Bronchial epithelial cell (primary cell): ENCODE data around the gene HGF. TPM values are rescaled to one million over a fixed set of nuclear protein-coding genes. Genes with fewer than 3 reads are reported as not detected.

Experiments
- DNase-seq: peaks from one replicate; pipeline ENCODE4 v3.0.0-alpha.2; 2010; ENCODE audit warnings: low read depth
- FAIRE-seq: peaks from 2 replicates; lab custom pipeline; 2011; peaks lifted over from hg19 to GRCh38; lab: Jason Lieb, UNC
- H3K27me3 ChIP-seq: 2 replicates; pipeline ENCODE4 v1.5.1; 2011; ENCODE audit warnings: low read length; ENCODE audit not compliant: control insufficient read depth, insufficient read depth
- H3K36me3 ChIP-seq: 2 replicates; pipeline ENCODE4 v1.5.1; 2011; ENCODE audit warnings: low read length; ENCODE audit not compliant: control insufficient read depth, insufficient read depth
- H3K4me3 ChIP-seq: 2 replicates; pipeline ENCODE4 v1.5.1; 2011; ENCODE audit warnings: mild to moderate bottlenecking, low read depth, low read length, control low read depth
- CTCF ChIP-seq: IDR thresholded peaks from 2 replicates; pipeline ENCODE4 v1.5.1; 2011; ENCODE audit warnings: mild to moderate bottlenecking, moderate library complexity, low read length, control low read depth, inconsistent platforms; ENCODE audit not compliant: insufficient read depth, severe bottlenecking
- total RNA-seq: library from RNA; depleted of rRNA; stranded (reverse); fragments of >200 nt; gene quantifications from 2 replicates; pipeline ENCODE4 v1.2.1, GENCODE V29; 2014

HGF gene
- total RNA-seq, 1 donor from 2014 or later = 3.7 TPM

DNA sequence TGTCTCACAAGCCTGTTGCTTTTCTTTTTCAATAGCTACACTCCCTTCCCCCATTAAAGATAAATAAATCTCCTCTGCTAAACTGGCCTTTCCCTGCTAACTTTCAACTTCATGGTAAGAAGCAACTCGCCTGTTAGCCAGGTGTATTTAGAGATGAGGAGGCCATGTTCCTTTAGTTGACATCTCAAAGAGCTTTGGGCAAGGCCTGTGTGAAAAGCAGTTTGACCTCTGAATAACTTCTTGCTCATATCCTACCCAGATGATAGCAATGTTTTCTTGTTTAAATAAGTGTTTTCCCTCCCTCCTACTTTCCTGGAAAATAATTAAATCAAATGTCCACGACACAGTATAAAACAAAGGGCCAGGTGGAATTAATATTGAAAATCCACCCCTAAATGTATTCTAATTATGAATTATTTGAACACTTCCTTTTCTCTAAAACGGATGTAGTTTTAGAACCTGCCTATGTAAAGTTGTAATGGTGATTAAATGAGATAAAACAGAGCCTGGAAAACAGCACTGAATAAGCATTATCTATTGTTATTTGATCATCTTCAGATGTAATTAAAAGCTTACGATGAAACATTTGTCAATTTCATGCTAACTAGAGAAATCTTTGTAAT, 78.5 kb downstream of the HGF start:
- Histone ChIP-seq H3K36me3 (no peaks in the 10 kb centered on the region), H3K27me3 (no peaks in the 10 kb centered on the region), H3K4me3 (no peak overlapping the region)
- no peak for TF ChIP-seq CTCF
- no peak for FAIRE-seq
- peak; percentile 30 for DNase-seq

GRCh38 chr7:81690688-81691087, 79.2 kb downstream of the HGF start:
- DNase-seq (no peak), FAIRE-seq (no peak)

DNA sequence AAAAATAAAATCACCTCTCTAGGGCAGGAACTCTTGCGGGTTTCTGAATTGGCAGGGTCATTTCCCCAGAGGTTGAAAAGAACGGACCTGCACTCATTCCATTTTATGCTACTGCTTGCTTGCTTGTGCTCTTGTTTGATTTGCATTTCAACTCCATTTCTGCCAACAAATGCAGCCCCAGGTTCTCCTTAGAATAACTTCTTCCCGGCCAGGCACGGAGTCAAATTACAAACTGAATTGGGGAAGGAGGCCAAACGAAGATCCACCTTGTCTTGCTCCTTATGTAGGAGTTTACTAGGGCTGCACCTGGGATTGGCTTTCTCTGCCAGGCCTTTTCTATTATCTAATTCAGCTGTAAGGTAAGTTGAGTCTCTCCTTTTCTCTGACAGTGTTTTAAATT, 79.6 kb downstream of the HGF start:
- DNase-seq (no peak), FAIRE-seq (no peak)
- no peak for TF ChIP-seq CTCF

More at GRCh38 chr7:81690688-81691087, 79.2 kb downstream of the HGF start:
- H3K36me3 ChIP-seq = no peaks in the 10 kb centered on the region
- no peaks in the 10 kb centered on the region for H3K27me3 ChIP-seq
- no peak overlapping the region for H3K4me3 ChIP-seq
- TF ChIP-seq CTCF = no peak

DNA sequence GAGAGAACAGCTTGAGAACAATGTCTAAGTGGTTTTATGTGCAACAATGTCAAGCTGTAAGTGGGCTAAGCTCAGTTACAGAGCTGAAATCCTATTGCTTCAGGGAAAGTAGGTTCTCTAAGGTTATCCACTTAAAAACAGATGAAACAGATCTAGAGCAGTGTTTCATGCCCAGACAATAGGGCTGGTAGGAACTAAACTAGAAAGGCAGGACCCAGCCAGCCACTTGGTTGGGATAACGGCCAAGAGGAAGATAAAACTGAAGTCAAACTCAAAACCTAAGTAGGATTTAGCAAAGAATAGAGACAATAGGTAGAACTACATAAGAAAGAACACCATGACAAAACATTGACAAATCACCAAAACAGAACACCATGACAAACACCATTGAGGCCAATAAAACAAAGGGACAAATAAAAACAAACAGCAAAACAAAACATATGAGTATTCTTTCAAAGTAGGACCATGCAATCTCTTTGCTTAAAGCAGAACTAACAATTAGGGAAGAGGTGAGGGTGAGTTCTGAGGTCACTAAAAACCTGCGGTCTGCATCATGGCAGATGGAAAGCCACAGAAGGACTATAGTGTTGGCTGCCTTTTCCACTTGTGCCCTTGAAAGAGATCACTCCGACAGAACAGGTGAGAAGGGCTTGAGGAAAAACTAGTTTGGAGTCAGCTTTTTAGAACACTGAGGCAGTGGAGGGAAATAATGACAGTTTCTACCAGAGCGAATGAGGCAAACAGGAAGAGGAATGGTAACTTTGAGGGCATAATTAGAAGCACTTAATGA, 81.0 kb downstream of the HGF start:
- no peak for TF ChIP-seq CTCF
- Histone ChIP-seq H3K36me3 (no peaks in the 10 kb centered on the region), H3K27me3 (no peaks in the 10 kb centered on the region), H3K4me3 (no peak overlapping the region)
- DNase-seq (no peak), FAIRE-seq (peak; percentile 72)

More for the DNA sequence above, 79.6 kb downstream of the HGF start:
- no peaks in the 10 kb centered on the region for H3K27me3 ChIP-seq
- no peaks in the 10 kb centered on the region for H3K36me3 ChIP-seq
- no peak overlapping the region for H3K4me3 ChIP-seq

DNA sequence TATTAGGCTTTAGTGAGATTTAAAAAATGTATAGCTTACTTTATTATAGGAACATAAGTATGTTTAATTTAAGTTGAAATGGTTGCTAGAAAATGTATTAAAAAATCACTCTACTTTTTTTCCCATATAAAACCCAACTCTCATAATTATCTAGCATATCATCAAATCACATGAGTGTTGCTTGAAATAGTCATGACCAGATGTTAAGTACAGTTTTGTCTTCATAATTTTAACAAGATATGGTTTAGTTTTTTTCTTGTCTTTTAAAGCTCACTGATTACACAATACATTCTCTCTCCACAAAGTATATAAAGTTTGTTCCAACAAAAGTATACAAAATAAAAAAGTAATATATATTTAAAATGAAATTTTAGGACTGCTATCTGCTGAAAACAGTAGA, 82.8 kb downstream of the HGF start:
- no peak for FAIRE-seq

More for the DNA sequence above, 82.8 kb downstream of the HGF start:
- DNase-seq = no peak
- no peaks in the 10 kb centered on the region for H3K27me3 ChIP-seq
- H3K4me3 ChIP-seq = no peak overlapping the region
- no peak for TF ChIP-seq CTCF
- H3K36me3 ChIP-seq = no peaks in the 10 kb centered on the region
